GM19240 (cell line): ENCODE measurements around the gene KDM4B.

Source experiments
- DNase-seq: peaks from one replicate; pipeline ENCODE4 v3.0.0; 2011; ENCODE audit warnings: low spot score; ENCODE audit not compliant: insufficient read length

The KDM4B gene

GRCh38 chr19:5048727-5049553, 80.0 kb downstream of the KDM4B start:
- no peak for DNase-seq

- no peak for DNase-seq
These were observed 80.6 kb downstream of the KDM4B start for GRCh38 chr19:5049561-5049960.

GRCh38 chr19:5050067-5050656, 81.2 kb downstream of the KDM4B start:
- no peak for DNase-seq

GRCh38 chr19:5050905-5051304, 82.0 kb downstream of the KDM4B start:
- no peak for DNase-seq

GRCh38 chr19:5051619-5052018, 82.7 kb downstream of the KDM4B start:
- no peak for DNase-seq

- DNase-seq, result no peak
These were observed 83.6 kb downstream of the KDM4B start for GRCh38 chr19:5052515-5052914.

- DNase-seq, result no peak
These were observed 84.1 kb downstream of the KDM4B start for GRCh38 chr19:5052945-5053485.

GRCh38 chr19:5053661-5054060, 84.7 kb downstream of the KDM4B start:
- DNase-seq, result no peak

- no peak for DNase-seq
These were observed 85.9 kb downstream of the KDM4B start for GRCh38 chr19:5054551-5055456.

GRCh38 chr19:5055457-5055776, 86.5 kb downstream of the KDM4B start:
- no peak for DNase-seq

- no peak for DNase-seq
These were observed 88.9 kb downstream of the KDM4B start for GRCh38 chr19:5057860-5058259.

GRCh38 chr19:5058521-5059212, 89.8 kb downstream of the KDM4B start:
- no peak for DNase-seq

GRCh38 chr19:5059213-5059574, 90.3 kb downstream of the KDM4B start:
- DNase-seq, result no peak

- DNase-seq, result no peak
These were observed 90.9 kb downstream of the KDM4B start for GRCh38 chr19:5059793-5060192.

GRCh38 chr19:5062195-5062594, 93.3 kb downstream of the KDM4B start:
- DNase-seq, result no peak

GRCh38 chr19:5062799-5063198, 93.9 kb downstream of the KDM4B start:
- no peak for DNase-seq

- DNase-seq, result no peak
These were observed 95.1 kb downstream of the KDM4B start for GRCh38 chr19:5063873-5064645.

GRCh38 chr19:5064896-5065295, 96.0 kb downstream of the KDM4B start:
- no peak for DNase-seq

- DNase-seq, result no peak
These were observed 96.8 kb downstream of the KDM4B start for GRCh38 chr19:5065663-5066093.

GRCh38 chr19:5066768-5067167, 97.9 kb downstream of the KDM4B start:
- no peak for DNase-seq

GRCh38 chr19:5067678-5068077, 98.8 kb downstream of the KDM4B start:
- no peak for DNase-seq
